ENCODE measurements around the gene SHC4.

The SHC4 gene

GRCh38 chr15:48833526-48834239 is 130.0 kb downstream of the SHC4 start:
- no peak for DNase-seq

GRCh38 chr15:48832648-48833047 is 131.1 kb downstream of the SHC4 start:
- no peak for DNase-seq

GRCh38 chr15:48828906-48829305 is 134.8 kb downstream of the SHC4 start:
- DNase-seq, result no peak

GRCh38 chr15:48828471-48828870 is 135.2 kb downstream of the SHC4 start:
- no peak for DNase-seq

- no peak for DNase-seq
Measured at GRCh38 chr15:48825075-48825474, 138.6 kb downstream of the SHC4 start.

- no peak for DNase-seq
Measured at GRCh38 chr15:48823706-48824105, 140.0 kb downstream of the SHC4 start.

GRCh38 chr15:48823237-48823636 is 140.5 kb downstream of the SHC4 start:
- DNase-seq, result no peak

GRCh38 chr15:48814286-48814685 is 149.4 kb downstream of the SHC4 start:
- no peak for DNase-seq

- DNase-seq, result no peak
Measured at GRCh38 chr15:48811325-48811958, 152.3 kb downstream of the SHC4 start.

- peak; percentile 93 to 96 for DNase-seq
Measured at GRCh38 chr15:48810414-48811324, 153.1 kb downstream of the SHC4 start, which contains the start of gene CEP152. TSS of gene CEP152 (minus strand) at chr15:48811069. CDS start at chr15:48805649, 5,420 bp downstream.

- no peak for DNase-seq
Measured at GRCh38 chr15:48806151-48806550, 157.6 kb downstream of the SHC4 start.

GRCh38 chr15:48805591-48805990 is 158.1 kb downstream of the SHC4 start:
- no peak for DNase-seq

GRCh38 chr15:48803877-48804276 is 159.8 kb downstream of the SHC4 start:
- DNase-seq, result no peak

- DNase-seq, result no peak
Measured at GRCh38 chr15:48802867-48803266, 160.9 kb downstream of the SHC4 start.

GRCh38 chr15:48802257-48802656 is 161.5 kb downstream of the SHC4 start:
- DNase-seq, result no peak

- no peak for DNase-seq
Measured at GRCh38 chr15:48800811-48801455, 162.8 kb downstream of the SHC4 start.

- DNase-seq, result no peak
Measured at GRCh38 chr15:48800245-48800644, 163.5 kb downstream of the SHC4 start.

GRCh38 chr15:48798319-48798718 is 165.4 kb downstream of the SHC4 start:
- no peak for DNase-seq

GRCh38 chr15:48796930-48797329 is 166.8 kb downstream of the SHC4 start:
- no peak for DNase-seq

- no peak for DNase-seq
Measured at GRCh38 chr15:48796521-48796920, 167.2 kb downstream of the SHC4 start.

- DNase-seq, result no peak
Measured at GRCh38 chr15:48795901-48796300, 167.8 kb downstream of the SHC4 start.

- DNase-seq, result no peak
Measured at GRCh38 chr15:48794697-48795134, 169.0 kb downstream of the SHC4 start.

- no peak for DNase-seq
Measured at GRCh38 chr15:48792408-48792807, 171.3 kb downstream of the SHC4 start.

All from stimulated activated CD4-positive, alpha-beta T cell treated with anti-CD3 and anti-CD28 coated beads, Interleukin-2, amount 100 ng/mL, for 48 hours (primary cell).